Adrenal gland (tissue), 5 donors: ENCODE measurements around the gene ANTXR2.

Experiments
- POLR2A ChIP-seq, 2 donors: fragments of 450-650 bp; IDR thresholded peaks; one replicate each; pipeline ENCODE4 v1.6.1; 2017; ENCODE audit warnings: antibody characterized with exemption in 2 of 2, mild to moderate bottlenecking in 2 of 2, moderate library complexity in 1 of 2
- TF ChIP-seq, protein P1 (sequence below), 6 experiments: fragments of 450-650 bp in 4 of 6; fragments of 200-600 bp in 2 of 6; sonication (generic) in 1 of 6; IDR thresholded peaks; 1 replicate in 5 of 6; 2 replicates in 1 of 6; pipeline versions ENCODE4 v1.5.1 to v1.8.0; 2016 to 2021; ENCODE audit warnings: antibody characterized with exemption in 6 of 6, mild to moderate bottlenecking in 2 of 6, moderate library complexity in 1 of 6
- donor health status: DM: no; HTN: no; CAD: no.

DNA sequence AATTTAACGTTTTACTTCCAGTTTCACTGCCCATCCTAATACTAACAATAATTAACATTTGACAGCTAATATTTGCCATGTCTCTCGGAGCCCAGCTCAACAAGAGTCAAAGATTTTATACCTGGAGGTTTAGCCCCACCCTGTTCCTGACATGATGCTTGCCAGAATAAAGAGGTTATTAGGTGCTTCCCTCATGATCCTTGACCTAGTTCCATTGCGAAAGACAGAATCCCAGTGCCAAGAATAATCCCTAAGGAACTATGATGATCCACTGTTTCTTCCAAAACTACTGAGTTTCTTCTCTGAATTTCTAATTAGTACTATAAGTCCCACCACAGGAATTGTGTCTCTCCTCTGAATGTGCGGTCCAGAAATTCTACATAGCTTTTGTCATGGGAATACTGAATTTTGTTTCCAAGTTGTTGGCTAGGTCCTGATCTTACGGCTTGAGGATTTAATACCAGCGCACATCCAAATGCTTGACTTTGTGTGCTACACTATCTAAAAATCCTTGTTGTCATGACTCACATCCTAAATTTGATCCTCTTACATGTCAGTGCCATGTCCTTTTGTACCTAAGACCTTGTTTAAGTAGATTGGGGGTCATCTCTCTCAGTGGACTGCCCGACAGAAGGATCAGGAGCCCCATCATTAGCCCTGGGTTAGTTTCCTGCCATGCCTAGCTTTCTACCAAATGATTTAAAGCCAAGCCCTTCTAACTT is 23.1 kb downstream of the ANTXR2 start:
- TF ChIP-seq, protein P1, sequence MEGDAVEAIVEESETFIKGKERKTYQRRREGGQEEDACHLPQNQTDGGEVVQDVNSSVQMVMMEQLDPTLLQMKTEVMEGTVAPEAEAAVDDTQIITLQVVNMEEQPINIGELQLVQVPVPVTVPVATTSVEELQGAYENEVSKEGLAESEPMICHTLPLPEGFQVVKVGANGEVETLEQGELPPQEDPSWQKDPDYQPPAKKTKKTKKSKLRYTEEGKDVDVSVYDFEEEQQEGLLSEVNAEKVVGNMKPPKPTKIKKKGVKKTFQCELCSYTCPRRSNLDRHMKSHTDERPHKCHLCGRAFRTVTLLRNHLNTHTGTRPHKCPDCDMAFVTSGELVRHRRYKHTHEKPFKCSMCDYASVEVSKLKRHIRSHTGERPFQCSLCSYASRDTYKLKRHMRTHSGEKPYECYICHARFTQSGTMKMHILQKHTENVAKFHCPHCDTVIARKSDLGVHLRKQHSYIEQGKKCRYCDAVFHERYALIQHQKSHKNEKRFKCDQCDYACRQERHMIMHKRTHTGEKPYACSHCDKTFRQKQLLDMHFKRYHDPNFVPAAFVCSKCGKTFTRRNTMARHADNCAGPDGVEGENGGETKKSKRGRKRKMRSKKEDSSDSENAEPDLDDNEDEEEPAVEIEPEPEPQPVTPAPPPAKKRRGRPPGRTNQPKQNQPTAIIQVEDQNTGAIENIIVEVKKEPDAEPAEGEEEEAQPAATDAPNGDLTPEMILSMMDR (IDR thresholded peaks at IDR 0.05), result no peak
- no peak for TF ChIP-seq POLR2A (IDR thresholded peaks at IDR 0.05)
